OCI-LY7 (cell line): ENCODE results near the gene CLEC4F. TPM values are rescaled to one million over a fixed set of nuclear protein-coding genes. Genes with fewer than 3 reads are reported as not detected.

ENCODE experiments used
- BruUV-seq: library from RNA; stranded (reverse); fragments of 400-500 nt; replicated peaks from 2 replicates; lab custom pipeline; 2021; lab: Mats Ljungman, UMichigan
- CTCF ChIA-PET: fragments of 300-600 bp; sonication (Branson Sonifier 250); formaldehyde crosslinking; loops from one replicate; lab custom pipeline; 2022; ENCODE audit warnings: antibody characterized with exemption; ENCODE audit not compliant: unreplicated experiment; lab: Charles Lee
- POLR2A ChIA-PET: fragments of 300-600 bp; sonication (Branson Sonifier 250); formaldehyde crosslinking; loops from one replicate; lab custom pipeline; 2022; ENCODE audit warnings: antibody characterized with exemption; lab: Charles Lee
- DNase-seq: peaks from one replicate; pipeline ENCODE4 v3.0.0-alpha.2; 2015; ENCODE audit warnings: low spot score
- H2AFZ ChIP-seq: fragments of 200-600 bp; sonication (generic), shearing (Covaris generic); 2 replicates; pipeline ENCODE4 v1.6.1; 2014; ENCODE audit warnings: mild to moderate bottlenecking, antibody characterized with exemption, low read length, moderate library complexity
- H3K27ac ChIP-seq: fragments of 200-600 bp; sonication (generic); 2 replicates; pipeline ENCODE4 v1.5.1; 2014; ENCODE audit warnings: mixed run types, low read depth, mild to moderate bottlenecking, moderate library complexity, low read length, inconsistent platforms; ENCODE audit not compliant: poor library complexity, severe bottlenecking
- H3K36me3 ChIP-seq: fragments of 200-600 bp; sonication (generic); 2 replicates; pipeline ENCODE4 v1.6.1; 2014; ENCODE audit warnings: mild to moderate bottlenecking, antibody characterized with exemption, low read length, moderate library complexity, mixed read lengths; ENCODE audit not compliant: insufficient read depth
- H3K4me1 ChIP-seq: fragments of 200-600 bp; sonication (generic); 2 replicates; pipeline ENCODE4 v1.5.1; 2014; ENCODE audit warnings: mild to moderate bottlenecking, low read length; ENCODE audit not compliant: insufficient read depth, poor library complexity, severe bottlenecking
- H3K4me2 ChIP-seq: fragments of 200-600 bp; sonication (generic); 2 replicates; pipeline ENCODE4 v1.6.1; 2014; ENCODE audit warnings: mild to moderate bottlenecking, low read length
- H3K4me3 ChIP-seq: fragments of 200-600 bp; sonication (generic); 2 replicates; pipeline ENCODE4 v1.5.1; 2014; ENCODE audit warnings: mild to moderate bottlenecking, low read depth, low read length; ENCODE audit not compliant: poor library complexity, severe bottlenecking
- H3K79me2 ChIP-seq: fragments of 200-600 bp; sonication (generic); 2 replicates; pipeline ENCODE4 v1.6.1; 2016; ENCODE audit warnings: low read depth, mild to moderate bottlenecking, low read length, moderate library complexity, mixed read lengths; ENCODE audit not compliant: insufficient read depth
- H3K9me2 ChIP-seq: fragments of 200-600 bp; sonication (generic); 2 replicates; pipeline ENCODE4 v1.6.1; 2016; ENCODE audit warnings: mild to moderate bottlenecking, low read length, mixed read lengths; ENCODE audit not compliant: insufficient read depth
- H3K9me3 ChIP-seq: fragments of 200-600 bp; sonication (generic); 2 replicates; pipeline ENCODE4 v1.6.1; 2014; ENCODE audit warnings: mild to moderate bottlenecking, mixed run types, low read length, mixed read lengths
- H4K20me1 ChIP-seq: fragments of 200-600 bp; sonication (generic); 2 replicates; pipeline ENCODE4 v1.6.1; 2014; ENCODE audit warnings: mild to moderate bottlenecking, antibody characterized with exemption, low read length, moderate library complexity, mixed read lengths; ENCODE audit not compliant: insufficient read depth
- EZH2phosphoT487 ChIP-seq: fragments of 200-600 bp; sonication (generic); IDR thresholded peaks from 2 replicates; pipeline ENCODE4 v1.6.1; 2018; ENCODE audit warnings: low read depth, borderline replicate concordance, mild to moderate bottlenecking, mixed run types, antibody characterized with exemption, low read length, moderate library complexity, mixed read lengths
- intact Hi-C: fragments of 100-400 bp; cut with micrococcal nuclease; formaldehyde crosslinking; loops from one replicate; pipeline ENCODE4 v1.10.0; 2022; ENCODE audit not compliant: unreplicated experiment
- total RNA-seq, 2 experiments: library from RNA; depleted of rRNA in 1 of 2; stranded (reverse); fragments of >200 nt in 1 of 2; shearing (Covaris generic) in 1 of 2; gene quantifications; 2 replicates each; pipeline ENCODE4 v1.2.3, GENCODE V29; 2014 to 2022
- TF ChIP-seq, protein P1 (sequence below): fragments of 200-600 bp; sonication (generic); conservative IDR thresholded peaks from 2 replicates; pipeline ENCODE4 v1.5.1; 2014; ENCODE audit warnings: mild to moderate bottlenecking, antibody characterized with exemption, low read length, moderate library complexity, mixed read lengths

Gene CLEC4F
- total RNA-seq, 2 experiments from 2014 or later, result not detected

DNA sequence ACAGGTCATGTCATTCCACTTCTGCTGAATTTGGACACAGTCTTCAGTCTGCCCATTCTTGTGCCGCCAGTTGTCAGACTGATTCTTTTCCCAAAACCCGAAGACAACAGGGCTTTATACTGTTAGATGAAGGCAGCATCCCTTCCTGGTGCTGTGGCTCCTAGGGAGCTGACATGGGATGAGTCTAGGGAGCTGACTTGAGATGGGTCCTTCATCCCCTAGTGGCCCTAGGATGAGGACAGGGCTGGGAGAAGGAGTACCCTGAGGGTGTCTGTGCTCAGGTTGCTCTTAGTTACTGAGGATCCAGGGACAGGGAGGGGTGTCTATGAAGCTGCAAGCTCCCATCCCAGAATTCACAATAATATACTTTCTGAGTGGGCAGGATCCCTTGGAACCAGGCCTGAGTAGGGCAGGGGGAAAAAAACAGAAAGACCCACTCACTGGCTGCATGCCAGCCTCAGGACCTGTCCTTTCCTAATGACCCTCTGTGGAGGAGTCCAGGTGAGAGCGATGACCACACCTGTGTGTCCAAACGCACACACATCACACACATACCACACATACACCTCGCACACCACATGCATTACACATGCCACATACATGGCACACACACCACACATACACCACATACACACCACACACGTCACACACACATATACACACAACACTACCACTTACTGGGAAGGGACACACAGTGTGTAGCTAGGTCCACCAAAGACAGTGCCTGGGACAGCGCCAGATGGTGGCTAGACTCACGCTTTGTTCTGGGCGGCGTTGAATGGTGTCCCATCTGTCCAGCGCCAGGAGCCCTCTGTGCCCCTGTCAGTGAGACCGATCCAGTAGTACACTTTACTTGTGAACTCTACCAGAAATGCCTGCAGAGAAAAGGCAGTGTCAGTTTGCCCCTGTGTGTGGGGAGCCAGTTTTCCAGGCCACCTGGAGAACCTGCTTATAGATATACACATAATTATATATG lies 11.1 kb downstream of the CLEC4F start:
- Histone ChIP-seq H3K4me1 (no peaks in the 10 kb centered on the region), H3K4me3 (no peak overlapping the region), H3K4me2 (no peak overlapping the region), H3K9me3 (no peaks in the 10 kb centered on the region), H3K9me2 (no peaks in the 10 kb centered on the region), H4K20me1 (no peaks in the 10 kb centered on the region), H3K27ac (no peak overlapping the region), H3K79me2 (no peaks in the 10 kb centered on the region), H2AFZ (no peak overlapping the region), H3K36me3 (no peaks in the 10 kb centered on the region)
- intact Hi-C loops, result no loop called here
- ChIA-PET CTCF (interaction anchor here (0.6 kb wide), 1 partner anchor 358 kb away, joined by 3 read pairs; no protein-coding TSS in a partner anchor), POLR2A (interaction anchor here (0.7 kb wide), 1 partner anchor 660 kb away, joined by 3 read pairs; no protein-coding TSS in a partner anchor)
- DNase-seq, result no peak
- TF ChIP-seq EZH2phosphoT487, result no peak
- TF ChIP-seq, protein P1, sequence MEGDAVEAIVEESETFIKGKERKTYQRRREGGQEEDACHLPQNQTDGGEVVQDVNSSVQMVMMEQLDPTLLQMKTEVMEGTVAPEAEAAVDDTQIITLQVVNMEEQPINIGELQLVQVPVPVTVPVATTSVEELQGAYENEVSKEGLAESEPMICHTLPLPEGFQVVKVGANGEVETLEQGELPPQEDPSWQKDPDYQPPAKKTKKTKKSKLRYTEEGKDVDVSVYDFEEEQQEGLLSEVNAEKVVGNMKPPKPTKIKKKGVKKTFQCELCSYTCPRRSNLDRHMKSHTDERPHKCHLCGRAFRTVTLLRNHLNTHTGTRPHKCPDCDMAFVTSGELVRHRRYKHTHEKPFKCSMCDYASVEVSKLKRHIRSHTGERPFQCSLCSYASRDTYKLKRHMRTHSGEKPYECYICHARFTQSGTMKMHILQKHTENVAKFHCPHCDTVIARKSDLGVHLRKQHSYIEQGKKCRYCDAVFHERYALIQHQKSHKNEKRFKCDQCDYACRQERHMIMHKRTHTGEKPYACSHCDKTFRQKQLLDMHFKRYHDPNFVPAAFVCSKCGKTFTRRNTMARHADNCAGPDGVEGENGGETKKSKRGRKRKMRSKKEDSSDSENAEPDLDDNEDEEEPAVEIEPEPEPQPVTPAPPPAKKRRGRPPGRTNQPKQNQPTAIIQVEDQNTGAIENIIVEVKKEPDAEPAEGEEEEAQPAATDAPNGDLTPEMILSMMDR, result no peak
- no TSS peak for BruUV-seq

DNA sequence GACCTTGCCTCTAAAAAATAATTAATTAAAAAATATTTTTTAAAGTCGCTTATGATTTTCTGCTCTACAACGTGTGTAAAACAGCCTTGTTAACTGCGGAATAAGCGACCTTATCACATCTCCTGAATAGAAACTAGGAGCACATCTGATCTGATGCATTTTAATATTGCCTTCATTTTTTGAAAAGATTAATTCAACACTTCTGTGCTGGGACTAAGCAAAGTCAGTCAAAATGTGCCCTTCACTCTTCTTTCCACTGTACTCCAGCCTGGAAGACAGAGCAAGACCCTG lies 12.6 kb downstream of the CLEC4F start:
- no peak for TF ChIP-seq EZH2phosphoT487
- TF ChIP-seq, protein P1, result no peak
- intact Hi-C loops, result no loop called here
- no TSS peak for BruUV-seq
- DNase-seq, result no peak
- H4K20me1 ChIP-seq, result no peaks in the 10 kb centered on the region
- H3K79me2 ChIP-seq, result no peaks in the 10 kb centered on the region
- ChIA-PET POLR2A (interaction anchor here (0.6 to 0.7 kb wide), 2 partner anchors 10 to 33 kb away, joined by 3 read pairs; no protein-coding TSS in a partner anchor), CTCF (no interaction called here)
- no peaks in the 10 kb centered on the region for H3K4me1 ChIP-seq
- H3K9me2 ChIP-seq, result no peaks in the 10 kb centered on the region
- no peak overlapping the region for H3K4me3 ChIP-seq
- no peak overlapping the region for H2AFZ ChIP-seq
- H3K4me2 ChIP-seq, result no peak overlapping the region
- no peak overlapping the region for H3K27ac ChIP-seq
- no peaks in the 10 kb centered on the region for H3K36me3 ChIP-seq
- no peaks in the 10 kb centered on the region for H3K9me3 ChIP-seq
